Measurements from ENCODE around the gene STK10.

DNA sequence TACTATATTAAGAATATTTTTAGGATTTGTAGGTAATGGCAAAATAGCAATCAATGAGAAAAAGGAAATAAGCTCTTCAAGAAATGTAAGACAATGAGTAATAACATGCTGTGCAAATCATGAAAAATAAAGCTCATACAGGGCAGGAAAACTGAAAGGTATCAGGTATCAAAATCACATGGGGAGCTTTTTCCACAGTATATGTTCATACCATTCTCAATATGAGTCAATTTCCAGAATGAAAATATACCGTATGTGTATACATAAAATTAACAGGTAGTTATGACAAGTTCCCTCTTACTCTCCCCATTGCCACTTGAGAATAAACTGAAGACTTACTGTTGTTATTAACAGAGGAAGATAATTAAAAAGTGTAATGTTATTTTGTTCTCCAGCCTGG is 41.9 kb upstream of the STK10 start:
- TF ChIP-seq POLR2A (IDR thresholded peaks at IDR 0.05) = no peak
- TF ChIP-seq, protein P1, sequence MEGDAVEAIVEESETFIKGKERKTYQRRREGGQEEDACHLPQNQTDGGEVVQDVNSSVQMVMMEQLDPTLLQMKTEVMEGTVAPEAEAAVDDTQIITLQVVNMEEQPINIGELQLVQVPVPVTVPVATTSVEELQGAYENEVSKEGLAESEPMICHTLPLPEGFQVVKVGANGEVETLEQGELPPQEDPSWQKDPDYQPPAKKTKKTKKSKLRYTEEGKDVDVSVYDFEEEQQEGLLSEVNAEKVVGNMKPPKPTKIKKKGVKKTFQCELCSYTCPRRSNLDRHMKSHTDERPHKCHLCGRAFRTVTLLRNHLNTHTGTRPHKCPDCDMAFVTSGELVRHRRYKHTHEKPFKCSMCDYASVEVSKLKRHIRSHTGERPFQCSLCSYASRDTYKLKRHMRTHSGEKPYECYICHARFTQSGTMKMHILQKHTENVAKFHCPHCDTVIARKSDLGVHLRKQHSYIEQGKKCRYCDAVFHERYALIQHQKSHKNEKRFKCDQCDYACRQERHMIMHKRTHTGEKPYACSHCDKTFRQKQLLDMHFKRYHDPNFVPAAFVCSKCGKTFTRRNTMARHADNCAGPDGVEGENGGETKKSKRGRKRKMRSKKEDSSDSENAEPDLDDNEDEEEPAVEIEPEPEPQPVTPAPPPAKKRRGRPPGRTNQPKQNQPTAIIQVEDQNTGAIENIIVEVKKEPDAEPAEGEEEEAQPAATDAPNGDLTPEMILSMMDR (IDR thresholded peaks at IDR 0.05 in 4 of 5, conservative IDR thresholded peaks at IDR 0.05 in 1 of 5) = no peak
